A549 (cell line): ENCODE data around the gene TGFBRAP1. TPM values are rescaled to one million over a fixed set of nuclear protein-coding genes. Genes with fewer than 3 reads are reported as not detected.

ENCODE experiments used
- ATAC-seq, 2 experiments: fragments of 200-7000 bp in 1 of 2; fragments of >200 bp in 1 of 2; cut with Nextera tagmentation in 1 of 2; cut with Tn5 transposase in 1 of 2; 3 replicates each; pipeline versions ENCODE4 v1.8.0 to v1.9.1; 2018 to 2020; ENCODE audit warnings: mild to moderate bottlenecking in 1 of 2, moderate library complexity in 1 of 2
- CTCF ChIA-PET: fragments of 300-600 bp; sonication (Branson Sonifier 250); formaldehyde crosslinking; extraction: SDS; loops from one replicate; lab custom pipeline; 2021; ENCODE audit warnings: antibody characterized with exemption, inconsistent platforms; lab: Yijun Ruan, JAX
- POLR2A ChIA-PET: fragments of 350-600 bp; formaldehyde crosslinking; extraction: SDS; loops from one replicate; lab custom pipeline; 2021; ENCODE audit warnings: antibody characterized with exemption, inconsistent platforms; lab: Yijun Ruan, JAX
- DNase-seq, 2 experiments: peaks; one replicate each; pipeline versions ENCODE4 v3.0.0 to v3.0.0-alpha.2; 2011 to 2016; ENCODE audit warnings: low read depth in 1 of 2, low spot score in 1 of 2
- FAIRE-seq: peaks from 2 replicates; lab custom pipeline; 2011; peaks lifted over from hg19 to GRCh38; lab: Jason Lieb, UNC
- H3K27ac ChIP-seq, 2 experiments: fragments of >200 bp; sonication (Bioruptor Twin); formaldehyde crosslinking; 3 replicates each; pipeline ENCODE4 v1.5.1; 2016 to 2017
- H3K4me1 ChIP-seq: fragments of >200 bp; sonication (Bioruptor Twin); formaldehyde crosslinking; 3 replicates; pipeline ENCODE4 v1.6.1; 2016
- H3K4me2 ChIP-seq: fragments of >200 bp; sonication (Bioruptor Twin); formaldehyde crosslinking; 3 replicates; pipeline ENCODE4 v1.6.1; 2016
- H3K4me3 ChIP-seq: fragments of >200 bp; sonication (Bioruptor Twin); formaldehyde crosslinking; 3 replicates; pipeline ENCODE4 v1.5.1; 2016
- H3K9me3 ChIP-seq: fragments of >200 bp; sonication (Bioruptor Twin); formaldehyde crosslinking; 3 replicates; pipeline ENCODE4 v1.6.1; 2016
- CHD2 ChIP-seq: fragments of 150-350 bp; IDR thresholded peaks from 2 replicates; pipeline ENCODE4 v1.6.1; 2014; ENCODE audit warnings: low read length; ENCODE audit not compliant: partially characterized antibody
- EHMT2 ChIP-seq: fragments of 200-600 bp; sonication (generic); IDR thresholded peaks from 2 replicates; pipeline ENCODE4 v1.6.1; 2016; ENCODE audit warnings: antibody characterized with exemption, low read depth, mild to moderate bottlenecking, moderate library complexity
- FOXS1 ChIP-seq: fragments of 250-450 bp; sonication (Bioruptor Pico); IDR thresholded peaks from 2 replicates; pipeline ENCODE4 v1.5.0; 2020; ENCODE audit warnings: mild to moderate bottlenecking, moderate library complexity
- GATA3 ChIP-seq: IDR thresholded peaks from 2 replicates; pipeline ENCODE4 v1.6.1; 2012; ENCODE audit warnings: borderline replicate concordance
- HES2 ChIP-seq: fragments of >200 bp; sonication (Bioruptor Twin); formaldehyde crosslinking; IDR thresholded peaks from 2 replicates; pipeline ENCODE4 v1.6.1; 2016
- HMGXB4 ChIP-seq: fragments of 250-450 bp; sonication (Bioruptor Pico); IDR thresholded peaks from 2 replicates; pipeline ENCODE4 v1.5.0; 2021; ENCODE audit warnings: mild to moderate bottlenecking, moderate library complexity, borderline replicate concordance
- HOXB5 ChIP-seq: fragments of 250-450 bp; sonication (Bioruptor Pico); IDR thresholded peaks from 2 replicates; pipeline ENCODE4 v1.5.0; 2020; ENCODE audit warnings: mild to moderate bottlenecking, moderate library complexity
- JUN ChIP-seq, 2 experiments: fragments of >200 bp; sonication (Bioruptor Twin); formaldehyde crosslinking; IDR thresholded peaks; 2 replicates in 1 of 2; 3 replicates in 1 of 2; pipeline ENCODE4 v1.6.1; 2016 to 2017
- KDM1A ChIP-seq: fragments of 200-600 bp; sonication (generic); IDR thresholded peaks from 2 replicates; pipeline ENCODE4 v1.6.1; 2016; ENCODE audit warnings: low read depth, mild to moderate bottlenecking
- KDM5A ChIP-seq: fragments of 200-600 bp; sonication (generic); IDR thresholded peaks from 2 replicates; pipeline ENCODE4 v1.6.1; 2016; ENCODE audit warnings: antibody characterized with exemption, mild to moderate bottlenecking
- MAFK ChIP-seq: fragments of 450-650 bp; IDR thresholded peaks from 2 replicates; pipeline ENCODE4 v1.6.1; 2014; ENCODE audit not compliant: partially characterized antibody
- NFE2L2 ChIP-seq: fragments of 150-350 bp; conservative IDR thresholded peaks from 2 replicates; pipeline ENCODE4 v1.6.1; 2014; ENCODE audit warnings: low read length
- PHF8 ChIP-seq: fragments of 200-600 bp; sonication (generic); IDR thresholded peaks from 2 replicates; pipeline ENCODE4 v1.6.1; 2016; ENCODE audit warnings: low read depth, mild to moderate bottlenecking, antibody characterized with exemption, moderate library complexity, borderline replicate concordance
- POLR2A ChIP-seq: IDR thresholded peaks from 2 replicates; pipeline ENCODE4 v1.6.1; 2012; ENCODE audit warnings: mild to moderate bottlenecking, low read length
- RAD21 ChIP-seq, 2 experiments: fragments of >200 bp in 1 of 2; sonication (Bioruptor Twin) in 1 of 2; formaldehyde crosslinking in 1 of 2; IDR thresholded peaks in 1 of 2; conservative IDR thresholded peaks in 1 of 2; 2 replicates in 1 of 2; 3 replicates in 1 of 2; pipeline ENCODE4 v1.6.1; 2012 to 2018; ENCODE audit warnings: inconsistent platforms in 1 of 2
- TFCP2L1 ChIP-seq: fragments of 250-450 bp; sonication (Bioruptor Pico); IDR thresholded peaks from 2 replicates; pipeline ENCODE4 v1.5.0; 2021; ENCODE audit warnings: mild to moderate bottlenecking
- ZNF302 ChIP-seq: fragments of 250-450 bp; sonication (Bioruptor Pico); IDR thresholded peaks from 2 replicates; pipeline ENCODE4 v1.9.0; 2021; ENCODE audit warnings: inconsistent platforms, mild to moderate bottlenecking, moderate library complexity
- WGBS: methylation state at CpG from one replicate; pipeline ENCODE4 v1.1.6; 2017; ENCODE audit errors: missing lambda C conversion rate; 5-methylcytosine and 5-hydroxymethylcytosine counted together
- polyA plus RNA-seq, 4 experiments: library from polyadenylated mRNA; depleted of rRNA in 3 of 4; stranded (reverse); fragments of >200 nt; fragmentation: RNase III in 1 of 4; extraction: RNeasy Plus Mini Kit Qiagen cat#74134 plus additional on column Dnase treatment in 1 of 4; gene quantifications; 2 replicates in 3 of 4; 3 replicates in 1 of 4; pipeline ENCODE4 v1.2.3, GENCODE V29; 2011 to 2017
- TF ChIP-seq, protein P1 (sequence below): fragments of >200 bp; sonication (Bioruptor Twin); formaldehyde crosslinking; IDR thresholded peaks from 3 replicates; pipeline ENCODE4 v1.6.1; 2016
- TF ChIP-seq, protein P2 (sequence below): IDR thresholded peaks from 2 replicates; pipeline ENCODE4 v1.6.1; 2012
- TF ChIP-seq, protein P3 (sequence below): IDR thresholded peaks from 2 replicates; pipeline ENCODE4 v1.6.1; 2012; ENCODE audit warnings: low read depth, borderline replicate concordance

TGFBRAP1 gene
- polyA plus RNA-seq, 2 of the 4 experiments (the other 2 are of a cell fraction), result 9.0 to 13.7 TPM

- FAIRE-seq, result no peak
Measured at GRCh38 chr2:105335469-105335868, 5.9 kb upstream of the TGFBRAP1 start.

DNA sequence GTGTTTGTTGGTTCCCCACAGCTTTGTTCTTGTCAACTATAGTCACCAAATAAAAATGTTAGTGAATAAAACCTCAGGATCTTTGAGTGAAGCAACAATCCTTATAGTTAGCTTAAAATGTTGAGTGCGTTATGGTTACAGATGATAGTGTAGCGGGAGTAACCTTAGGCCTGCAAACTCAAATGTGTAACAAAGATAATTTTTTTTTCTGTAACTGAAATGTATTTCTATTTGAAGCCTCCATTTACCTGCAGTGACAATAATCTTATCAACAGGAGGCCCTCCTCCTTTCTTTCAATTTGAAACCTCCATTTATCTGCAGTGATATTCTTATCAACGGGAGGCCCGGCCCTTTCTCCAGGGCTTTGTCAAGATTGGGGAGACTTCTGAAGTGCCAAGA lies 4.7 kb upstream of the TGFBRAP1 start:
- no peak overlapping the region for H3K4me3 ChIP-seq
- TF ChIP-seq TFCP2L1 (no peak), KDM1A (no peak), GATA3 (no peak), HMGXB4 (CRISPR knock-in tag) (no peak), KDM5A (no peak), POLR2A (no peak), JUN (IDR thresholded peaks at IDR 0.05) (no peak), HES2 (no peak), FOXS1 (CRISPR knock-in tag) (no peak), ZNF302 (CRISPR knock-in tag) (no peak), HOXB5 (CRISPR knock-in tag) (no peak), EHMT2 (no peak)
- TF ChIP-seq, protein P1, sequence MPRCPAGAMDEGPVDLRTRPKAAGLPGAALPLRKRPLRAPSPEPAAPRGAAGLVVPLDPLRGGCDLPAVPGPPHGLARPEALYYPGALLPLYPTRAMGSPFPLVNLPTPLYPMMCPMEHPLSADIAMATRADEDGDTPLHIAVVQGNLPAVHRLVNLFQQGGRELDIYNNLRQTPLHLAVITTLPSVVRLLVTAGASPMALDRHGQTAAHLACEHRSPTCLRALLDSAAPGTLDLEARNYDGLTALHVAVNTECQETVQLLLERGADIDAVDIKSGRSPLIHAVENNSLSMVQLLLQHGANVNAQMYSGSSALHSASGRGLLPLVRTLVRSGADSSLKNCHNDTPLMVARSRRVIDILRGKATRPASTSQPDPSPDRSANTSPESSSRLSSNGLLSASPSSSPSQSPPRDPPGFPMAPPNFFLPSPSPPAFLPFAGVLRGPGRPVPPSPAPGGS, result no peak
- TF ChIP-seq, protein P2, sequence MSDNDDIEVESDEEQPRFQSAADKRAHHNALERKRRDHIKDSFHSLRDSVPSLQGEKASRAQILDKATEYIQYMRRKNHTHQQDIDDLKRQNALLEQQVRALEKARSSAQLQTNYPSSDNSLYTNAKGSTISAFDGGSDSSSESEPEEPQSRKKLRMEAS, result no peak
- TF ChIP-seq, protein P3, sequence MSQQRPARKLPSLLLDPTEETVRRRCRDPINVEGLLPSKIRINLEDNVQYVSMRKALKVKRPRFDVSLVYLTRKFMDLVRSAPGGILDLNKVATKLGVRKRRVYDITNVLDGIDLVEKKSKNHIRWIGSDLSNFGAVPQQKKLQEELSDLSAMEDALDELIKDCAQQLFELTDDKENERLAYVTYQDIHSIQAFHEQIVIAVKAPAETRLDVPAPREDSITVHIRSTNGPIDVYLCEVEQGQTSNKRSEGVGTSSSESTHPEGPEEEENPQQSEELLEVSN, result no peak
- H3K27ac ChIP-seq, result no peak overlapping the region
- H3K4me1 ChIP-seq, result peaks cover 26% of the 10 kb centered on the region
- POLR2A ChIA-PET, result no interaction called here
- H3K9me3 ChIP-seq, result no peaks in the 10 kb centered on the region
- H3K4me2 ChIP-seq, result no peak overlapping the region
- 95% methylated on average over 4 of the region's 4 CpGs for WGBS
- FAIRE-seq (no peak), ATAC-seq (no peak), DNase-seq (no peak)
- CTCF ChIA-PET, result no interaction called here

More at GRCh38 chr2:105335469-105335868, 5.9 kb upstream of the TGFBRAP1 start:
- POLR2A ChIA-PET, result no interaction called here
- DNase-seq (no peak), ATAC-seq (no peak)
- CTCF ChIA-PET, result interaction anchor here (1.3 kb wide), 2 partner anchors 9 to 119 kb away, joined by 3 to 4 read pairs; no protein-coding TSS in a partner anchor
- Histone ChIP-seq H3K4me1 (peaks cover 27% of the 10 kb centered on the region), H3K27ac (no peak overlapping the region), H3K4me3 (no peak overlapping the region), H3K9me3 (no peaks in the 10 kb centered on the region), H3K4me2 (no peak overlapping the region)
- TF ChIP-seq GATA3 (no peak), NFE2L2 (no peak), RAD21 (conservative IDR thresholded peaks at IDR 0.05 in 1 of 2, IDR thresholded peaks at IDR 0.05 in 1 of 2) (no peak), CHD2 (no peak), ZNF302 (CRISPR knock-in tag) (no peak), MAFK (peak; percentile 96), PHF8 (no peak)
- whole genome bisulfite sequencing, result 91% methylated on average over 2 of the region's 2 CpGs
